ENCODE results near the gene NACC2. TPM values are rescaled to one million over a fixed set of nuclear protein-coding genes. Genes with fewer than 3 reads are reported as not detected.

NACC2 gene
- total RNA-seq, 2 donors from 2014 or later: 8.4 to 13.7 TPM

- ATAC-seq (replicated peaks in 1 of 2) (no peak), DNase-seq (no peak)
- H3K36me3 Mint-ChIP-seq (ENCODE audit: insufficient read depth in 2 of 2): no peaks in the 10 kb centered on the region
- no peaks in the 10 kb centered on the region for H3K9me3 Mint-ChIP-seq
- H3K4me3 Mint-ChIP-seq: no peak overlapping the region
- no peak overlapping the region for H3K27ac Mint-ChIP-seq
- H3K4me1 Mint-ChIP-seq (ENCODE audit: low read depth): no peaks in the 10 kb centered on the region
- no peaks in the 10 kb centered on the region for H3K27me3 Mint-ChIP-seq (ENCODE audit: low read depth)
These were observed 80.0 kb downstream of the NACC2 start for GRCh38 chr9:136014924-136015633.

GRCh38 chr9:136014147-136014923 lies 80.8 kb downstream of the NACC2 start:
- ATAC-seq (replicated peaks in 1 of 2) (no peak), DNase-seq (no peak)
- Mint-ChIP-seq H3K4me1 (ENCODE audit: low read depth) (no peaks in the 10 kb centered on the region), H3K36me3 (ENCODE audit: insufficient read depth in 2 of 2) (no peaks in the 10 kb centered on the region), H3K27ac (no peak overlapping the region), H3K4me3 (no peak overlapping the region), H3K27me3 (ENCODE audit: low read depth) (no peaks in the 10 kb centered on the region), H3K9me3 (no peaks in the 10 kb centered on the region)

GRCh38 chr9:136013524-136014034 lies 81.5 kb downstream of the NACC2 start:
- H3K4me1 Mint-ChIP-seq (ENCODE audit: low read depth): no peaks in the 10 kb centered on the region
- H3K9me3 Mint-ChIP-seq: no peaks in the 10 kb centered on the region
- no peaks in the 10 kb centered on the region for H3K27me3 Mint-ChIP-seq (ENCODE audit: low read depth)
- no peaks in the 10 kb centered on the region for H3K36me3 Mint-ChIP-seq (ENCODE audit: insufficient read depth in 2 of 2)
- DNase-seq (no peak), ATAC-seq (replicated peaks in 1 of 2) (no peak)
- H3K27ac Mint-ChIP-seq: no peak overlapping the region
- H3K4me3 Mint-ChIP-seq: no peak overlapping the region

- H3K27me3 Mint-ChIP-seq (ENCODE audit: low read depth): no peaks in the 10 kb centered on the region
- H3K27ac Mint-ChIP-seq: no peak overlapping the region
- ATAC-seq (replicated peaks in 1 of 2): no peak
- no peak for DNase-seq
- no peak overlapping the region for H3K4me3 Mint-ChIP-seq
- H3K9me3 Mint-ChIP-seq: no peaks in the 10 kb centered on the region
- no peaks in the 10 kb centered on the region for H3K4me1 Mint-ChIP-seq (ENCODE audit: low read depth)
- H3K36me3 Mint-ChIP-seq (ENCODE audit: insufficient read depth in 2 of 2): no peaks in the 10 kb centered on the region
These were observed 82.0 kb downstream of the NACC2 start for GRCh38 chr9:136013116-136013515.

- H3K27ac Mint-ChIP-seq: no peak overlapping the region
- H3K27me3 Mint-ChIP-seq (ENCODE audit: low read depth): no peaks in the 10 kb centered on the region
These were observed 82.4 kb downstream of the NACC2 start for GRCh38 chr9:136012651-136013050.

GRCh38 chr9:136011703-136012496 lies 83.2 kb downstream of the NACC2 start:
- Mint-ChIP-seq H3K4me3 (no peak overlapping the region), H3K4me1 (ENCODE audit: low read depth) (no peaks in the 10 kb centered on the region), H3K9me3 (no peaks in the 10 kb centered on the region), H3K27me3 (ENCODE audit: low read depth) (no peaks in the 10 kb centered on the region), H3K27ac (no peak overlapping the region), H3K36me3 (ENCODE audit: insufficient read depth in 2 of 2) (no peaks in the 10 kb centered on the region)
- DNase-seq: no peak
- ATAC-seq (replicated peaks in 1 of 2): no peak

More at GRCh38 chr9:136012651-136013050, 82.4 kb downstream of the NACC2 start:
- DNase-seq (no peak), ATAC-seq (replicated peaks in 1 of 2) (no peak)
- Mint-ChIP-seq H3K36me3 (ENCODE audit: insufficient read depth in 2 of 2) (no peaks in the 10 kb centered on the region), H3K9me3 (no peaks in the 10 kb centered on the region), H3K4me3 (no peak overlapping the region), H3K4me1 (ENCODE audit: low read depth) (no peaks in the 10 kb centered on the region)

GRCh38 chr9:136011376-136011702 lies 83.8 kb downstream of the NACC2 start:
- Mint-ChIP-seq H3K27ac (no peak overlapping the region), H3K27me3 (ENCODE audit: low read depth) (no peaks in the 10 kb centered on the region), H3K36me3 (ENCODE audit: insufficient read depth in 2 of 2) (no peaks in the 10 kb centered on the region), H3K4me1 (ENCODE audit: low read depth) (no peaks in the 10 kb centered on the region), H3K9me3 (no peaks in the 10 kb centered on the region), H3K4me3 (no peak overlapping the region)
- no peak for DNase-seq
- ATAC-seq (replicated peaks in 1 of 2): no peak

- Mint-ChIP-seq H3K27ac (no peak overlapping the region), H3K4me3 (no peak overlapping the region), H3K4me1 (ENCODE audit: low read depth) (no peaks in the 10 kb centered on the region)
These were observed 84.3 kb downstream of the NACC2 start for GRCh38 chr9:136010615-136011361.

GRCh38 chr9:136010176-136010575 lies 84.9 kb downstream of the NACC2 start:
- no peaks in the 10 kb centered on the region for H3K4me1 Mint-ChIP-seq (ENCODE audit: low read depth)
- ATAC-seq (replicated peaks in 1 of 2) (no peak), DNase-seq (no peak)
- no peak overlapping the region for H3K4me3 Mint-ChIP-seq
- no peaks in the 10 kb centered on the region for H3K27me3 Mint-ChIP-seq (ENCODE audit: low read depth)
- H3K36me3 Mint-ChIP-seq (ENCODE audit: insufficient read depth in 2 of 2): no peaks in the 10 kb centered on the region
- H3K27ac Mint-ChIP-seq: no peak overlapping the region
- H3K9me3 Mint-ChIP-seq: no peaks in the 10 kb centered on the region

More at GRCh38 chr9:136010615-136011361, 84.3 kb downstream of the NACC2 start:
- ATAC-seq (replicated peaks in 1 of 2) (no peak), DNase-seq (no peak)
- H3K27me3 Mint-ChIP-seq (ENCODE audit: low read depth): no peaks in the 10 kb centered on the region
- H3K36me3 Mint-ChIP-seq (ENCODE audit: insufficient read depth in 2 of 2): no peaks in the 10 kb centered on the region
- no peaks in the 10 kb centered on the region for H3K9me3 Mint-ChIP-seq

- Mint-ChIP-seq H3K9me3 (no peaks in the 10 kb centered on the region), H3K27me3 (ENCODE audit: low read depth) (no peaks in the 10 kb centered on the region), H3K4me3 (no peak overlapping the region), H3K4me1 (ENCODE audit: low read depth) (no peaks in the 10 kb centered on the region), H3K36me3 (ENCODE audit: insufficient read depth in 2 of 2) (no peaks in the 10 kb centered on the region), H3K27ac (no peak overlapping the region)
- ATAC-seq (replicated peaks in 1 of 2) (no peak), DNase-seq (no peak)
These were observed 85.6 kb downstream of the NACC2 start for GRCh38 chr9:136009516-136009915.

GRCh38 chr9:136008693-136008997 lies 86.4 kb downstream of the NACC2 start:
- Mint-ChIP-seq H3K4me1 (ENCODE audit: low read depth) (no peaks in the 10 kb centered on the region), H3K9me3 (no peaks in the 10 kb centered on the region), H3K4me3 (no peak overlapping the region), H3K36me3 (ENCODE audit: insufficient read depth in 2 of 2) (no peaks in the 10 kb centered on the region), H3K27ac (no peak overlapping the region), H3K27me3 (ENCODE audit: low read depth) (no peaks in the 10 kb centered on the region)
- ATAC-seq (replicated peaks in 1 of 2) (no peak), DNase-seq (no peak)

GRCh38 chr9:136007934-136008692 lies 87.0 kb downstream of the NACC2 start:
- H3K27ac Mint-ChIP-seq: no peak overlapping the region
- no peaks in the 10 kb centered on the region for H3K36me3 Mint-ChIP-seq (ENCODE audit: insufficient read depth in 2 of 2)
- no peak for DNase-seq
- H3K4me1 Mint-ChIP-seq (ENCODE audit: low read depth): no peaks in the 10 kb centered on the region
- ATAC-seq (replicated peaks in 1 of 2): no peak
- H3K4me3 Mint-ChIP-seq: no peak overlapping the region
- no peaks in the 10 kb centered on the region for H3K9me3 Mint-ChIP-seq
- no peaks in the 10 kb centered on the region for H3K27me3 Mint-ChIP-seq (ENCODE audit: low read depth)
